Stimulated activated naive B cell treated with anti-CD40 and anti-IgM and Interleukin-4, amounts not matched to agents 10 μg/mL and 1 μg/mL and 100 μg/mL, for 72 hours (primary cell): Measurements from ENCODE around the gene CCL20.

ENCODE experiments used
- ATAC-seq, 2 donors: fragments of 150-1000 bp; cut with Tn5 transposase; replicated peaks; 2 replicates each; pipeline ENCODE4 v1.10.0; 2021; ENCODE audit warnings: moderate library complexity in 1 of 2
- DNase-seq: peaks from one replicate; pipeline ENCODE4 v3.0.0; 2021
- H3K27ac Mint-ChIP-seq: one replicate; pipeline ENCODE4 v1.8.0; 2022; ENCODE audit warnings: mild to moderate bottlenecking, mixed read lengths
- H3K27me3 Mint-ChIP-seq, 2 donors: one replicate each; pipeline ENCODE4 v1.8.0; 2022; ENCODE audit warnings: mixed read lengths in 2 of 2
- H3K36me3 Mint-ChIP-seq, 2 donors: one replicate each; pipeline ENCODE4 v1.8.0; 2022; ENCODE audit warnings: mixed read lengths in 2 of 2, mild to moderate bottlenecking in 1 of 2
- H3K4me1 Mint-ChIP-seq, 2 donors: one replicate each; pipeline ENCODE4 v1.8.0; 2022; ENCODE audit warnings: mixed read lengths in 2 of 2, mild to moderate bottlenecking in 1 of 2
- H3K4me3 Mint-ChIP-seq, 2 donors: one replicate each; pipeline ENCODE4 v1.8.0; 2022; ENCODE audit warnings: mild to moderate bottlenecking in 2 of 2, mixed read lengths in 2 of 2, moderate library complexity in 1 of 2
- H3K9me3 Mint-ChIP-seq, 2 donors: one replicate each; pipeline ENCODE4 v1.8.0; 2022; ENCODE audit warnings: mixed read lengths in 2 of 2, mild to moderate bottlenecking in 1 of 2

CCL20 gene

GRCh38 chr2:227864161-227864756 lies 50.6 kb downstream of the CCL20 start:
- Mint-ChIP-seq H3K27me3 (peaks cover 5 to 9% of the 10 kb centered on the region in 2 donors), H3K36me3 (no peaks in the 10 kb centered on the region), H3K9me3 (no peaks in the 10 kb centered on the region)

GRCh38 chr2:227865291-227865690 lies 51.6 kb downstream of the CCL20 start:
- no peak for DNase-seq
- H3K27ac Mint-ChIP-seq = no peak overlapping the region
- no peaks in the 10 kb centered on the region for H3K9me3 Mint-ChIP-seq
- peaks cover 13 to 17% of the 10 kb centered on the region in 2 donors for H3K27me3 Mint-ChIP-seq
- H3K36me3 Mint-ChIP-seq = no peaks in the 10 kb centered on the region
- no peaks in the 10 kb centered on the region for H3K4me1 Mint-ChIP-seq
- no peak overlapping the region for H3K4me3 Mint-ChIP-seq
- ATAC-seq = no peak

More at GRCh38 chr2:227864161-227864756, 50.6 kb downstream of the CCL20 start:
- H3K4me1 Mint-ChIP-seq = no peaks in the 10 kb centered on the region
- no peak for DNase-seq
- no peak for ATAC-seq
- no peak overlapping the region for H3K4me3 Mint-ChIP-seq
- H3K27ac Mint-ChIP-seq = no peak overlapping the region
